Measurements from ENCODE around the gene ARFRP1. TPM values are rescaled to one million over a fixed set of nuclear protein-coding genes. Genes with fewer than 3 reads are reported as not detected.

Gene ARFRP1
- total and polyA plus RNA-seq, 2 donors (not counting 1 experiment from before 2014, with no cell fraction given) = 41.0 to 75.5 TPM

DNA sequence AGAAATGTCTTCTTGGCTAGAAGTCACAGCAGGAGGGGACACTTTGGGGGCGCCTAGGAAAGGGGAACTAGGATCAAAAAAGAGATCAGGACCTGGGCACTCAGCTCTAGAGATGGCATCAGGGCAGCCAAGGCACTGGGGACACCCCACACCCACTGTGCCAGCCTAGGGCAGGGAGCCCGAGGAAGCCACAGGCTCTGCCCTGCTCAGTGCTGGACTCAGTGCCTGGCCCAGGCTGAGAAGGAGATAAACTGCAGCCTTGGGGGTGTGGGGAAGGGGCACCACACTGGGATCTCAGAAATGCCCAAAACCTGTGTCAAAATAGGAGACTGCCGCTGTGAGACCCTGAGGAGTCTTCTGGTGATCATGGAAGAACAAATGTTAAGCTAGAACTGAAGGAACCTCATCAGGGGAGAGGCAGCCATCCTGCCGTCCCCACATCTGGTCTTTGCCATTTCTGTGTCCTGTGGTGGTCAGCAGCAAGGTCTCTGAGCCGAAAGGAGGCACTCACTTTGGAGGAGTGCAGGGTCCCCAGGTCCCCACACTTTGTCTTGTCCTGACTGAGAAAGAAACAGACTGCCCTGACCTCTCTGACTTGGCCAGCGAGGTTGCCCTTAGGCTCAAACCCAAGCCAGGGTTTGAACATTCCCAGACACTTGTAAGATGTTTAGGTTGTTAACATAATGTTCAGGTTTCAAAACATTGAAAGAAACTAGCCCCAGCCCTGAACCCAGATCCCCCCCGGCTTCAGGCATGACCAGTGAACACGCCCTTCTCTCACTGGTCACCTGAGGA, 2.3 kb downstream of the ARFRP1 start:
- TF ChIP-seq EZH2 (IDR thresholded peaks at IDR 0.05; ENCODE audit: borderline replicate concordance, insufficient read depth, low read depth, low read length, poor library complexity, severe bottlenecking) = no peak
- TF ChIP-seq CTCF (IDR thresholded peaks at IDR 0.05) = no peak
- Mint-ChIP-seq H3K27me3 (no peaks in the 10 kb centered on the region), H3K9me3 (ENCODE audit: insufficient read depth) (no peaks in the 10 kb centered on the region), H3K27ac (no peak overlapping the region), H3K4me1 (peaks cover 25% of the 10 kb centered on the region), H3K4me3 (peak overlapping the region; percentile 32)
- H3K27ac ChIP-seq (ENCODE audit: low read length in 2 of 2) = no peak overlapping the region
- 100% methylated on average over 5 of the region's 8 CpGs for WGBS (ENCODE audit: insufficient coverage)
- H3K36me3 ChIP-seq (replicated peaks in 1 of 2; ENCODE audit: control extremely low read depth in 1 of 2, control insufficient read depth in 1 of 2, extremely low read depth in 1 of 2, insufficient read depth in 2 of 2, low read length in 1 of 2) = peaks cover 0 to 35% of the 10 kb centered on the region in 2 experiments
- CTCF ChIA-PET = interaction anchor here (1.0 to 1.2 kb wide), 3 partner anchors 14 to 168 kb away, joined by 3 read pairs; partner anchors contain the start of genes PTK6 and TPD52L2
- peaks cover 85% of the 10 kb centered on the region for H4K20me1 ChIP-seq (ENCODE audit: control insufficient read depth, insufficient read depth, low read length, poor library complexity, severe bottlenecking)
- no peak overlapping the region for H3K9ac ChIP-seq (ENCODE audit: low read length)
- no peak overlapping the region for H3K4me2 ChIP-seq (replicated peaks; ENCODE audit: low read depth, low read length, poor library complexity, severe bottlenecking)
- H3K27me3 ChIP-seq (replicated peaks in 1 of 4; ENCODE audit: control extremely low read depth in 1 of 4, control insufficient read depth in 3 of 4, insufficient read depth in 4 of 4, low read length in 3 of 4) = no peaks in the 10 kb centered on the region
- DNase-seq = no peak
- no peak overlapping the region for H3K4me3 ChIP-seq (ENCODE audit: control extremely low read depth in 1 of 5, extremely low read depth in 1 of 5, insufficient read depth in 1 of 5, low read depth in 2 of 5, low read length in 4 of 5)
- peaks cover 21 to 28% of the 10 kb centered on the region in 2 donors for H3K4me1 ChIP-seq (ENCODE audit: control insufficient read depth in 2 of 2, insufficient read depth in 2 of 2, low read length in 2 of 2)
- no peak overlapping the region for H2AFZ ChIP-seq (ENCODE audit: insufficient read depth, low read depth, low read length, poor library complexity, severe bottlenecking)
- POLR2A ChIA-PET = interaction anchor here (0.5 kb wide), 1 partner anchor 266 kb away, joined by 7 read pairs; no protein-coding TSS in a partner anchor
- intact Hi-C loops (cut with micrococcal nuclease) = loop anchor here (5.0 kb wide), 1 partner anchor 357 kb away; the partner anchor contains the start of gene TCEA2
- H3K9me3 ChIP-seq (ENCODE audit: control extremely low read depth in 1 of 3, control insufficient read depth in 2 of 3, insufficient read depth in 1 of 3, low read length in 2 of 3) = no peaks in the 10 kb centered on the region
- H3K79me2 ChIP-seq (ENCODE audit: control insufficient read depth, insufficient read depth, low read length) = peaks cover 92% of the 10 kb centered on the region
- no peak for ATAC-seq (ENCODE audit: low read depth)

DNA sequence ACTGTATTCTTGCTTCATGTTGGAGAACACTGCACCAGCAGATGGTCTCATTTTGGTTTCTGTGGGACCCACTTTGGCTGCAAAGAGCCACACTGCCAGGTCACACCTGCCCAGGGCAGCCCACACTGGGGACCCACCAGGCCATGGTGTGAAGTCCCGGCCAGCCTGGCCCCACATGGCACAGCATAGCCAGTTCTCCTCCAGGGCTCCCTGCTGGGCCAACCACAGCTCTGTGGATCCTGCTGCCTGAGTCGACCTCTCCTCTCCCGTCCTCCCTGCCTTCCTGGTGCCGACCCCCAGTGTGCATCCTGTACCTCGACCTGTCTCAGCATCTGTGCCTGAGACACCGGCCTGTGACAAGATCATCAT, 3.0 kb downstream of the ARFRP1 start:
- WGBS (ENCODE audit: insufficient coverage) = 84% methylated on average over 6 of the region's 6 CpGs

More for the DNA sequence above, 3.0 kb downstream of the ARFRP1 start:
- H3K27ac ChIP-seq (ENCODE audit: low read length in 2 of 2) = no peak overlapping the region
- peaks cover 23% of the 10 kb centered on the region for H3K4me1 Mint-ChIP-seq
- peaks cover 92% of the 10 kb centered on the region for H4K20me1 ChIP-seq (ENCODE audit: control insufficient read depth, insufficient read depth, low read length, poor library complexity, severe bottlenecking)
- DNase-seq = peak; percentile 12
- ChIA-PET CTCF (no interaction called here), POLR2A (no interaction called here)
- no peaks in the 10 kb centered on the region for H3K27me3 ChIP-seq (replicated peaks in 1 of 4; ENCODE audit: control extremely low read depth in 1 of 4, control insufficient read depth in 3 of 4, insufficient read depth in 4 of 4, low read length in 3 of 4)
- no peak overlapping the region for H3K27ac Mint-ChIP-seq
- H2AFZ ChIP-seq (ENCODE audit: insufficient read depth, low read depth, low read length, poor library complexity, severe bottlenecking) = no peak overlapping the region
- no peak overlapping the region for H3K4me2 ChIP-seq (replicated peaks; ENCODE audit: low read depth, low read length, poor library complexity, severe bottlenecking)
- ATAC-seq (ENCODE audit: low read depth) = no peak
- intact Hi-C loops (cut with micrococcal nuclease) = loop anchor here (5.0 kb wide), 1 partner anchor 358 kb away; the partner anchor contains the start of gene TCEA2
- peaks cover 96% of the 10 kb centered on the region for H3K79me2 ChIP-seq (ENCODE audit: control insufficient read depth, insufficient read depth, low read length)
- H3K4me3 Mint-ChIP-seq = no peak overlapping the region
- no peak overlapping the region for H3K9ac ChIP-seq (ENCODE audit: low read length)
- no peaks in the 10 kb centered on the region for H3K9me3 ChIP-seq (ENCODE audit: control extremely low read depth in 1 of 3, control insufficient read depth in 2 of 3, insufficient read depth in 1 of 3, low read length in 2 of 3)
- H3K4me3 ChIP-seq (ENCODE audit: control extremely low read depth in 1 of 5, extremely low read depth in 1 of 5, insufficient read depth in 1 of 5, low read depth in 2 of 5, low read length in 4 of 5) = no peak overlapping the region
- peaks cover 0 to 31% of the 10 kb centered on the region in 2 experiments for H3K36me3 ChIP-seq (replicated peaks in 1 of 2; ENCODE audit: control extremely low read depth in 1 of 2, control insufficient read depth in 1 of 2, extremely low read depth in 1 of 2, insufficient read depth in 2 of 2, low read length in 1 of 2)
- no peaks in the 10 kb centered on the region for H3K27me3 Mint-ChIP-seq
- H3K9me3 Mint-ChIP-seq (ENCODE audit: insufficient read depth) = no peaks in the 10 kb centered on the region
- peaks cover 21 to 28% of the 10 kb centered on the region in 2 donors for H3K4me1 ChIP-seq (ENCODE audit: control insufficient read depth in 2 of 2, insufficient read depth in 2 of 2, low read length in 2 of 2)
- TF ChIP-seq CTCF (IDR thresholded peaks at IDR 0.05) (no peak), EZH2 (IDR thresholded peaks at IDR 0.05; ENCODE audit: borderline replicate concordance, insufficient read depth, low read depth, low read length, poor library complexity, severe bottlenecking) (no peak)
